Activated T-cell treated with anti-CD3 and anti-CD28 coated beads, Interleukin-2, amount 50 U/mL, for 72 hours (primary cell): ENCODE data around the gene ZCCHC18. TPM values are rescaled to one million over a fixed set of nuclear protein-coding genes. Genes with fewer than 3 reads are reported as not detected.
A peak's percentile ranks its signal among the peaks of the same experiment; 100 is the strongest.
"Not testable (repeated sequence)": the region's sequence is repeated elsewhere in the genome, so short reads cannot be mapped to it uniquely, and the experiment has no call there.

Experiments
- ATAC-seq, 2 donors: fragments of 150-1000 bp; cut with Tn5 transposase; replicated peaks in 1 of 2; 2 replicates each; pipeline ENCODE4 v1.10.0; 2021; ENCODE audit warnings: moderate library complexity in 2 of 2, mild to moderate bottlenecking in 1 of 2
- DNase-seq, 2 donors: peaks; one replicate each; pipeline ENCODE4 v3.0.0; 2021 to 2022; ENCODE audit warnings: mixed read lengths in 1 of 2
- H3K27ac Mint-ChIP-seq: one replicate; pipeline ENCODE4 v1.8.0; 2022; ENCODE audit warnings: mild to moderate bottlenecking, moderate library complexity, mixed read lengths
- H3K27me3 Mint-ChIP-seq: one replicate; pipeline ENCODE4 v1.8.0; 2022; ENCODE audit warnings: low read depth, mixed read lengths
- H3K36me3 Mint-ChIP-seq, 2 donors: one replicate each; pipeline ENCODE4 v1.8.0; 2022; ENCODE audit warnings: mixed read lengths in 2 of 2, mild to moderate bottlenecking in 1 of 2; ENCODE audit not compliant: insufficient read depth in 2 of 2
- H3K4me1 Mint-ChIP-seq: one replicate; pipeline ENCODE4 v1.8.0; 2022; ENCODE audit warnings: low read depth, mixed read lengths
- H3K4me3 Mint-ChIP-seq, 2 donors: one replicate each; pipeline ENCODE4 v1.8.0; 2022; ENCODE audit warnings: mild to moderate bottlenecking in 2 of 2, mixed read lengths in 2 of 2, moderate library complexity in 2 of 2
- H3K9me3 Mint-ChIP-seq, 2 donors: one replicate each; pipeline ENCODE4 v1.8.0; 2022; ENCODE audit warnings: mixed read lengths in 2 of 2
- total RNA-seq, 2 donors: library from RNA; stranded (reverse); gene quantifications; one replicate each; pipeline ENCODE4 v1.2.3, GENCODE V29; 2022

The ZCCHC18 gene
- total RNA-seq, 2 donors from 2014 or later, result 1.4 to 3.0 TPM

GRCh38 chrX:104108955-104109354, 3.4 kb upstream of the ZCCHC18 start:
- Mint-ChIP-seq H3K27ac (no peak overlapping the region), H3K36me3 (no peaks in the 10 kb centered on the region), H3K4me3 (peak overlapping the region in 1 of 2 donors; percentile 43), H3K27me3 (peaks cover 35% of the 10 kb centered on the region), H3K9me3 (no peaks in the 10 kb centered on the region), H3K4me1 (peaks cover 19% of the 10 kb centered on the region)
- ATAC-seq, result peak; percentile 28 to 40
- DNase-seq, result no peak

GRCh38 chrX:104110491-104111240, 1.7 kb upstream of the ZCCHC18 start:
- peaks cover 42% of the 10 kb centered on the region for H3K27me3 Mint-ChIP-seq
- DNase-seq, H3K9me3 Mint-ChIP-seq, H3K36me3 Mint-ChIP-seq: not testable (repeated sequence)
- H3K27ac Mint-ChIP-seq, result peak overlapping the region; percentile 24
- H3K4me3 Mint-ChIP-seq, result peak overlapping the region; percentile 47 to 69
- peak; percentile 56 to 75 for ATAC-seq
- H3K4me1 Mint-ChIP-seq, result peaks cover 19% of the 10 kb centered on the region

GRCh38 chrX:104113222-104113965, 1.1 kb downstream of the ZCCHC18 start:
- H3K36me3 Mint-ChIP-seq, result no peaks in the 10 kb centered on the region
- ATAC-seq (peak; percentile 52 to 55), DNase-seq (peak; percentile 45 to 49)
- no peaks in the 10 kb centered on the region for H3K9me3 Mint-ChIP-seq
- H3K27ac Mint-ChIP-seq, result no peak overlapping the region
- H3K4me3 Mint-ChIP-seq, result peak overlapping the region; percentile 89 to 95
- H3K4me1 Mint-ChIP-seq, result peaks cover 38% of the 10 kb centered on the region
- H3K27me3 Mint-ChIP-seq, result peaks cover 48% of the 10 kb centered on the region

GRCh38 chrX:104117759-104118158, 5.4 kb downstream of the ZCCHC18 start:
- DNase-seq (no peak), ATAC-seq (peak; percentile 66 to 71)
- H3K27me3 Mint-ChIP-seq, result peaks cover 42% of the 10 kb centered on the region
- peak overlapping the region; percentile 45 to 70 for H3K4me3 Mint-ChIP-seq
- peaks cover 46% of the 10 kb centered on the region for H3K4me1 Mint-ChIP-seq
- no peak overlapping the region for H3K27ac Mint-ChIP-seq
- H3K36me3 Mint-ChIP-seq, result no peaks in the 10 kb centered on the region
- H3K9me3 Mint-ChIP-seq, result no peaks in the 10 kb centered on the region

- H3K36me3 Mint-ChIP-seq, result no peaks in the 10 kb centered on the region
- H3K27ac Mint-ChIP-seq, result peak overlapping the region; percentile 63
- H3K27me3 Mint-ChIP-seq, result peaks cover 42% of the 10 kb centered on the region
- DNase-seq (no peak), ATAC-seq (no peak)
- H3K4me1 Mint-ChIP-seq, result peaks cover 49% of the 10 kb centered on the region
- H3K4me3 Mint-ChIP-seq, result no peak overlapping the region
- no peaks in the 10 kb centered on the region for H3K9me3 Mint-ChIP-seq
These were observed 6.4 kb downstream of the ZCCHC18 start for GRCh38 chrX:104118765-104119164.

GRCh38 chrX:104122829-104123228, 10.5 kb downstream of the ZCCHC18 start:
- DNase-seq, result no peak
- Mint-ChIP-seq H3K36me3 (no peaks in the 10 kb centered on the region), H3K9me3 (no peaks in the 10 kb centered on the region), H3K27me3 (peaks cover 8% of the 10 kb centered on the region), H3K27ac (peak overlapping the region; percentile 77), H3K4me1 (peaks cover 36% of the 10 kb centered on the region), H3K4me3 (peak overlapping the region; percentile 20 to 70)
- ATAC-seq, result peak; percentile 95 to 97

GRCh38 chrX:104126856-104127255, 14.5 kb downstream of the ZCCHC18 start:
- Mint-ChIP-seq H3K27ac (no peak overlapping the region), H3K9me3 (no peaks in the 10 kb centered on the region), H3K27me3 (peaks cover 13% of the 10 kb centered on the region), H3K4me3 (no peak overlapping the region), H3K4me1 (peaks cover 18% of the 10 kb centered on the region), H3K36me3 (peaks cover 0 to 1% of the 10 kb centered on the region in 2 donors)
- DNase-seq (no peak), ATAC-seq (no peak)

GRCh38 chrX:104130808-104131207, 18.5 kb downstream of the ZCCHC18 start:
- DNase-seq (no peak), ATAC-seq (no peak)
- no peak overlapping the region for H3K27ac Mint-ChIP-seq
- peaks cover 17% of the 10 kb centered on the region for H3K4me1 Mint-ChIP-seq
- no peaks in the 10 kb centered on the region for H3K9me3 Mint-ChIP-seq
- H3K4me3 Mint-ChIP-seq, result no peak overlapping the region
- peaks cover 23% of the 10 kb centered on the region for H3K27me3 Mint-ChIP-seq
- H3K36me3 Mint-ChIP-seq, result peaks cover 0 to 1% of the 10 kb centered on the region in 2 donors

- H3K27ac Mint-ChIP-seq, result no peak overlapping the region
These were observed 22.4 kb downstream of the ZCCHC18 start for GRCh38 chrX:104134583-104135261.

GRCh38 chrX:104135677-104136076, 23.4 kb downstream of the ZCCHC18 start:
- Mint-ChIP-seq H3K9me3 (no peaks in the 10 kb centered on the region), H3K36me3 (no peaks in the 10 kb centered on the region), H3K4me3 (no peak overlapping the region), H3K27me3 (peaks cover 13% of the 10 kb centered on the region), H3K27ac (no peak overlapping the region), H3K4me1 (peaks cover 17% of the 10 kb centered on the region)
- no peak for DNase-seq
- no peak for ATAC-seq

More at GRCh38 chrX:104134583-104135261, 22.4 kb downstream of the ZCCHC18 start:
- Mint-ChIP-seq H3K4me3 (peak overlapping the region in 1 of 2 donors; percentile 9), H3K4me1 (peaks cover 17% of the 10 kb centered on the region), H3K36me3 (no peaks in the 10 kb centered on the region), H3K27me3 (peaks cover 18% of the 10 kb centered on the region), H3K9me3 (no peaks in the 10 kb centered on the region)
- ATAC-seq (peak in 1 of 2 donors; percentile 33), DNase-seq (no peak)

GRCh38 chrX:104136241-104137019, 24.1 kb downstream of the ZCCHC18 start:
- Mint-ChIP-seq H3K9me3 (no peaks in the 10 kb centered on the region), H3K4me1 (peaks cover 17% of the 10 kb centered on the region), H3K27me3 (peaks cover 10% of the 10 kb centered on the region), H3K27ac (no peak overlapping the region), H3K36me3 (no peaks in the 10 kb centered on the region), H3K4me3 (no peak overlapping the region)
- ATAC-seq (peak; percentile 67 to 75), DNase-seq (peak; percentile 47 to 60)

GRCh38 chrX:104137496-104137895, 25.2 kb downstream of the ZCCHC18 start:
- Mint-ChIP-seq H3K27me3 (peaks cover 10% of the 10 kb centered on the region), H3K4me3 (no peak overlapping the region), H3K9me3 (no peaks in the 10 kb centered on the region), H3K27ac (no peak overlapping the region), H3K4me1 (peaks cover 20% of the 10 kb centered on the region), H3K36me3 (no peaks in the 10 kb centered on the region)
- DNase-seq (no peak), ATAC-seq (no peak)
